Coronary artery (tissue), 2 donors: ENCODE measurements around the gene USO1.
"Not testable (repeated sequence)": the region's sequence is repeated elsewhere in the genome, so short reads cannot be mapped to it uniquely, and the experiment has no call there.

Experiments
- DNase-seq: peaks from one replicate; pipeline ENCODE4 v3.0.0-alpha.2; 2017; ENCODE audit warnings: low spot score
- H3K27ac ChIP-seq, 2 donors: fragments of 200-600 bp; sonication (generic); one replicate each; pipeline ENCODE4 v1.5.1; 2016 to 2019
- H3K4me3 ChIP-seq: fragments of 200-600 bp; sonication (generic); 2 replicates; pipeline ENCODE4 v1.5.1; 2016; ENCODE audit warnings: mild to moderate bottlenecking, moderate library complexity
- TF ChIP-seq, protein P1 (sequence below): fragments of 200-600 bp; sonication (generic); IDR thresholded peaks from one replicate; pipeline ENCODE4 v1.5.1; 2019; ENCODE audit warnings: antibody characterized with exemption

Gene USO1

GRCh38 chr4:75841641-75842520 lies 117.5 kb downstream of the USO1 start:
- DNase-seq: no peak
- no peak overlapping the region for H3K4me3 ChIP-seq
- no peak overlapping the region for H3K27ac ChIP-seq
- TF ChIP-seq, protein P1, sequence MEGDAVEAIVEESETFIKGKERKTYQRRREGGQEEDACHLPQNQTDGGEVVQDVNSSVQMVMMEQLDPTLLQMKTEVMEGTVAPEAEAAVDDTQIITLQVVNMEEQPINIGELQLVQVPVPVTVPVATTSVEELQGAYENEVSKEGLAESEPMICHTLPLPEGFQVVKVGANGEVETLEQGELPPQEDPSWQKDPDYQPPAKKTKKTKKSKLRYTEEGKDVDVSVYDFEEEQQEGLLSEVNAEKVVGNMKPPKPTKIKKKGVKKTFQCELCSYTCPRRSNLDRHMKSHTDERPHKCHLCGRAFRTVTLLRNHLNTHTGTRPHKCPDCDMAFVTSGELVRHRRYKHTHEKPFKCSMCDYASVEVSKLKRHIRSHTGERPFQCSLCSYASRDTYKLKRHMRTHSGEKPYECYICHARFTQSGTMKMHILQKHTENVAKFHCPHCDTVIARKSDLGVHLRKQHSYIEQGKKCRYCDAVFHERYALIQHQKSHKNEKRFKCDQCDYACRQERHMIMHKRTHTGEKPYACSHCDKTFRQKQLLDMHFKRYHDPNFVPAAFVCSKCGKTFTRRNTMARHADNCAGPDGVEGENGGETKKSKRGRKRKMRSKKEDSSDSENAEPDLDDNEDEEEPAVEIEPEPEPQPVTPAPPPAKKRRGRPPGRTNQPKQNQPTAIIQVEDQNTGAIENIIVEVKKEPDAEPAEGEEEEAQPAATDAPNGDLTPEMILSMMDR: no peak

- TF ChIP-seq, protein P1: no peak
- peak overlapping the region; percentile 25 to 60 for H3K27ac ChIP-seq
- DNase-seq: no peak
- H3K4me3 ChIP-seq: no peak overlapping the region
Observed at GRCh38 chr4:75843596-75843995, 119.2 kb downstream of the USO1 start.

- no peak for DNase-seq
- Histone ChIP-seq H3K4me3 (no peak overlapping the region), H3K27ac (peak overlapping the region; percentile 25 to 60)
- TF ChIP-seq, protein P1: no peak
Observed at GRCh38 chr4:75844151-75844662, 119.8 kb downstream of the USO1 start.

DNA sequence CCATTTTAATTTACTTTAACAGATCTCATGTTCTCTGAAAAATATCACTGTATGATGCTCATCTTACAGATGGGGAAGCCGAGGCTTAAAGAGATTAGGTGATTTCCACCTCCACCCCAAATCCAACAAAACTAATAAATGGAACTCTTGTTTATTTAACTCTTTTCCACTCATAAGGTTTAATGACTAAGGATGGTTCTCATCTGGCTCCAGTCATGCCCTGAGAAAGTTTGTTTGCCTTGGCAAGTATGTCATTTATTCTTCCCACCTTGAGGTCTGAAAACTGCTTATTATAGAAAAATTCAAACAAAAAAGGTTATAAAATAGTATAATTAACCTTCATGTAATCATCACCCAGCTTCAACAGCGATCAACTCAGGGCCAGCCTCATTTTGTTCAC lies 121.6 kb downstream of the USO1 start:
- DNase-seq: no peak
- TF ChIP-seq, protein P1: no peak
- Histone ChIP-seq H3K4me3 (no peak overlapping the region), H3K27ac (no peak overlapping the region)

DNA sequence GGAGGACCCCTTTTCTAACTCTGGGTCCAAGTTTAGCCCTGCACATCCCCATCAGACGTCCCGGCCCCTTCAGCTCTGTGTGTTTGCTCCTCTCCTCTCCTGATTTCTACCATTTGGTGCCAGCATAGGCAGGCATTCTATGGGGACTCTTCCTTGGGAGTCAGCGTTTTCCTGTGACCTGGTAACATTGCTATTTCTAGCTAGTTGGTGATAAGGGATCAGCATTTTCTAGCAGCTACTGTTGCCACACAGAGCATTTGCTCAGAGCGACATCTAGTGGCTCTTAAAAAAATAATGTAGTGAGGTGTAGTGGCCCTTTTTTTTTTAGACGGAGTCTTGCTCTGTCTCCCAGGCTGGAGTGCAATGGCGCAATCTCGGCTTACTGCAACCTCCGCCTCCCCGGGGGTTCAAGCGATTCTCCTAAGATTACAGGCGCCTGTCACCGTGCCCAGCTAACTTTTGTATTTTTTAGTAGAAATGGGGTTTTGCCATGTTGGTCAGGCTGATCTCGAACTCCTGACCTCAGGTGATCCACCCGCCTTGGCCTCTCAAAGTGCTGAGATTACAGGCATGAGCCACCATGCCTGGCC lies 123.9 kb downstream of the USO1 start:
- TF ChIP-seq, protein P1: peak; percentile 55
- DNase-seq, H3K27ac ChIP-seq, H3K4me3 ChIP-seq: not testable (repeated sequence)

DNA sequence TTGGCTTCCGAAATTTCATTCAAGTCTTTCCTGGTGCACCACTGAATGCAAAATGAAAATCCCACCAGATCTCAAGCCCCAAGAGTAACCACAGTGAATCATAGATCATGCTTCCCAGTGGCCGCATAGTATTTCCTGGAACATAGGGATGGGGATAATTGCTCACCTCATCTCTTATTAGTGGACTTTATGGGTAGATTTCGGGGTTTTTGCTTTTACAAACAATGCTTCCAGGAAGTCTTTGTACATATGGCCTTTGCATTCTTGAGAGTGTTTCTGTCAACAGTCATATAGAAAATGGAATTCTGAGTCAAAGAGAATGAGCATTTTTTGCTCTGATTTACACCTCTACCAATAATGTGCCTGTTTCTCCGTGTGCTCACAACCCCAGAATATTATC lies 124.5 kb downstream of the USO1 start:
- no peak for DNase-seq
- Histone ChIP-seq H3K4me3 (no peak overlapping the region), H3K27ac (no peak overlapping the region)
- TF ChIP-seq, protein P1: no peak
